OCI-LY1 (cell line): Measurements from ENCODE around the gene RCOR3.
A peak's percentile ranks its signal among the peaks of the same experiment; 100 is the strongest.

Source experiments
- EZH2 ChIP-seq: fragments of 200-600 bp; sonication (generic), shearing (Covaris generic); IDR thresholded peaks from 2 replicates; pipeline ENCODE4 v1.8.0; 2017; ENCODE audit warnings: borderline replicate concordance, mixed run types, mild to moderate bottlenecking, antibody characterized with exemption, low read length, moderate library complexity, mixed read lengths
- TF ChIP-seq, protein P1 (sequence below): fragments of 200-600 bp; sonication (generic), shearing (Covaris generic); IDR thresholded peaks from 2 replicates; pipeline ENCODE4 v1.5.1; 2017; ENCODE audit warnings: mild to moderate bottlenecking, antibody characterized with exemption, low read length, moderate library complexity, mixed read lengths

GRCh38 chr1:211323156-211324063 is 64.2 kb downstream of the RCOR3 start:
- TF ChIP-seq, protein P1, sequence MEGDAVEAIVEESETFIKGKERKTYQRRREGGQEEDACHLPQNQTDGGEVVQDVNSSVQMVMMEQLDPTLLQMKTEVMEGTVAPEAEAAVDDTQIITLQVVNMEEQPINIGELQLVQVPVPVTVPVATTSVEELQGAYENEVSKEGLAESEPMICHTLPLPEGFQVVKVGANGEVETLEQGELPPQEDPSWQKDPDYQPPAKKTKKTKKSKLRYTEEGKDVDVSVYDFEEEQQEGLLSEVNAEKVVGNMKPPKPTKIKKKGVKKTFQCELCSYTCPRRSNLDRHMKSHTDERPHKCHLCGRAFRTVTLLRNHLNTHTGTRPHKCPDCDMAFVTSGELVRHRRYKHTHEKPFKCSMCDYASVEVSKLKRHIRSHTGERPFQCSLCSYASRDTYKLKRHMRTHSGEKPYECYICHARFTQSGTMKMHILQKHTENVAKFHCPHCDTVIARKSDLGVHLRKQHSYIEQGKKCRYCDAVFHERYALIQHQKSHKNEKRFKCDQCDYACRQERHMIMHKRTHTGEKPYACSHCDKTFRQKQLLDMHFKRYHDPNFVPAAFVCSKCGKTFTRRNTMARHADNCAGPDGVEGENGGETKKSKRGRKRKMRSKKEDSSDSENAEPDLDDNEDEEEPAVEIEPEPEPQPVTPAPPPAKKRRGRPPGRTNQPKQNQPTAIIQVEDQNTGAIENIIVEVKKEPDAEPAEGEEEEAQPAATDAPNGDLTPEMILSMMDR = peak; percentile 96
- TF ChIP-seq EZH2 = no peak
